Smooth muscle cell (in vitro differentiated cells): ENCODE measurements around the gene NANOS3. TPM values are rescaled to one million over a fixed set of nuclear protein-coding genes. Genes with fewer than 3 reads are reported as not detected.

Experiments used
- DNase-seq: peaks from one replicate; lab custom pipeline; 2025; ENCODE audit not compliant: unreplicated experiment; lab: John Stamatoyannopoulos, UW
- H2AFZ ChIP-seq: fragments of 200-600 bp; sonication (generic); 2 replicates; pipeline ENCODE4 v1.6.0; 2016; ENCODE audit warnings: antibody characterized with exemption, low read depth, mild to moderate bottlenecking
- H3F3A ChIP-seq: fragments of 200-600 bp; sonication (generic); 2 replicates; pipeline ENCODE4 v1.6.0; 2017; ENCODE audit warnings: antibody characterized with exemption, low read depth
- H3K27ac ChIP-seq: fragments of 200-600 bp; sonication (generic); 2 replicates; pipeline ENCODE4 v1.5.1; 2016; ENCODE audit warnings: low read depth, mild to moderate bottlenecking
- H3K27me3 ChIP-seq: fragments of 200-600 bp; sonication (generic); 2 replicates; pipeline ENCODE4 v1.6.1; 2016; ENCODE audit warnings: low read depth, mild to moderate bottlenecking
- H3K36me3 ChIP-seq: fragments of 200-600 bp; sonication (generic); 2 replicates; pipeline ENCODE4 v1.5.1; 2016; ENCODE audit warnings: low read depth
- H3K4me1 ChIP-seq: fragments of 200-600 bp; sonication (generic); 2 replicates; pipeline ENCODE4 v1.5.1; 2016; ENCODE audit warnings: low read depth
- H3K4me2 ChIP-seq: fragments of 200-600 bp; sonication (generic); 2 replicates; pipeline ENCODE4 v1.6.0; 2016; ENCODE audit warnings: mild to moderate bottlenecking
- H3K4me3 ChIP-seq: fragments of 200-600 bp; sonication (generic); 2 replicates; pipeline ENCODE4 v1.5.1; 2016; ENCODE audit warnings: mild to moderate bottlenecking
- H3K79me2 ChIP-seq: fragments of 200-600 bp; sonication (generic); 2 replicates; pipeline ENCODE4 v1.6.0; 2016; ENCODE audit warnings: low read depth, mild to moderate bottlenecking
- H3K9ac ChIP-seq: fragments of 200-600 bp; sonication (generic); 2 replicates; pipeline ENCODE4 v1.6.0; 2016; ENCODE audit warnings: low read depth
- H3K9me3 ChIP-seq: fragments of 200-600 bp; sonication (generic); replicated peaks from 2 replicates; pipeline ENCODE4 v1.5.1; 2016; ENCODE audit warnings: low read depth
- H4K20me1 ChIP-seq: fragments of 200-600 bp; sonication (generic); 2 replicates; pipeline ENCODE4 v1.6.0; 2016; ENCODE audit warnings: low read depth
- WGBS: methylation state at CpG from one replicate; pipeline ENCODE4 v1.1.7; 2016; ENCODE audit warnings: low lambda C conversion rate; 5-methylcytosine and 5-hydroxymethylcytosine counted together
- polyA plus RNA-seq: library from polyadenylated mRNA; unstranded; fragments of >200 nt; fragmentation: Nextera tagmentation; extraction: Ambion mirVana; gene quantifications from 2 replicates; pipeline ENCODE4 v1.2.1, GENCODE V29; 2016
- total RNA-seq: library from RNA; depleted of rRNA; stranded (reverse); fragments of >200 nt; gene quantifications from 2 replicates; pipeline ENCODE4 v1.2.3, GENCODE V29; 2014
- TF ChIP-seq, protein P1 (sequence below): fragments of 200-600 bp; sonication (generic); IDR thresholded peaks from 2 replicates; pipeline ENCODE4 v1.5.1; 2017; ENCODE audit warnings: borderline replicate concordance, mild to moderate bottlenecking, antibody characterized with exemption; ENCODE audit not compliant: insufficient read depth, poor library complexity, severe bottlenecking

Gene NANOS3
- total RNA-seq (not detected in 2 replicates), polyA plus RNA-seq (2.7 and 2.8 TPM in 2 replicates)

GRCh38 chr19:13876834-13877233, at the start of gene NANOS3:
TSS of gene NANOS3 (plus strand) at chr19:13877134. CDS start at chr19:13877249, 115 bp downstream.
- Histone ChIP-seq H4K20me1 (no peaks in the 10 kb centered on the region), H3K4me3 (no peak within 1 kb of the TSS), H3K27me3 (no peaks in the 10 kb centered on the region), H2AFZ (no peak within 1 kb of the TSS), H3K4me1 (peaks cover 14% of the 10 kb centered on the region), H3K27ac (no peak within 1 kb of the TSS), H3K9ac (no peak within 1 kb of the TSS), H3K79me2 (no peaks in the 10 kb centered on the region), H3K36me3 (no peaks in the 10 kb centered on the region), H3K4me2 (no peak within 1 kb of the TSS), H3F3A (peaks cover 1% of the 10 kb centered on the region), H3K9me3 (no peaks in the 10 kb centered on the region)
- WGBS: 83% methylated on average over 5 of the region's 5 CpGs
- TF ChIP-seq, protein P1, sequence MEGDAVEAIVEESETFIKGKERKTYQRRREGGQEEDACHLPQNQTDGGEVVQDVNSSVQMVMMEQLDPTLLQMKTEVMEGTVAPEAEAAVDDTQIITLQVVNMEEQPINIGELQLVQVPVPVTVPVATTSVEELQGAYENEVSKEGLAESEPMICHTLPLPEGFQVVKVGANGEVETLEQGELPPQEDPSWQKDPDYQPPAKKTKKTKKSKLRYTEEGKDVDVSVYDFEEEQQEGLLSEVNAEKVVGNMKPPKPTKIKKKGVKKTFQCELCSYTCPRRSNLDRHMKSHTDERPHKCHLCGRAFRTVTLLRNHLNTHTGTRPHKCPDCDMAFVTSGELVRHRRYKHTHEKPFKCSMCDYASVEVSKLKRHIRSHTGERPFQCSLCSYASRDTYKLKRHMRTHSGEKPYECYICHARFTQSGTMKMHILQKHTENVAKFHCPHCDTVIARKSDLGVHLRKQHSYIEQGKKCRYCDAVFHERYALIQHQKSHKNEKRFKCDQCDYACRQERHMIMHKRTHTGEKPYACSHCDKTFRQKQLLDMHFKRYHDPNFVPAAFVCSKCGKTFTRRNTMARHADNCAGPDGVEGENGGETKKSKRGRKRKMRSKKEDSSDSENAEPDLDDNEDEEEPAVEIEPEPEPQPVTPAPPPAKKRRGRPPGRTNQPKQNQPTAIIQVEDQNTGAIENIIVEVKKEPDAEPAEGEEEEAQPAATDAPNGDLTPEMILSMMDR: no peak
- DNase-seq: no peak

GRCh38 chr19:13827656-13828055, 49.3 kb upstream of the NANOS3 start:
- Histone ChIP-seq H3K27ac (no peak overlapping the region), H3K4me1 (no peaks in the 10 kb centered on the region), H3K4me2 (no peak overlapping the region), H3K36me3 (no peaks in the 10 kb centered on the region), H3K9me3 (no peaks in the 10 kb centered on the region), H3K27me3 (no peaks in the 10 kb centered on the region), H3K79me2 (no peaks in the 10 kb centered on the region), H2AFZ (no peak overlapping the region), H3K4me3 (no peak overlapping the region), H4K20me1 (peaks cover 86% of the 10 kb centered on the region), H3F3A (peaks cover 18% of the 10 kb centered on the region), H3K9ac (no peak overlapping the region)
- TF ChIP-seq, protein P1: no peak
- 90% methylated on average over 4 of the region's 4 CpGs for WGBS
- DNase-seq: no peak

- Histone ChIP-seq H3K36me3 (no peaks in the 10 kb centered on the region), H4K20me1 (peaks cover 97% of the 10 kb centered on the region)
- 96% methylated on average over 39 of the region's 47 CpGs for WGBS
Observed at GRCh38 chr19:13830114-13830740, 46.7 kb upstream of the NANOS3 start.

More at GRCh38 chr19:13830114-13830740, 46.7 kb upstream of the NANOS3 start:
- Histone ChIP-seq H3K4me3 (no peak overlapping the region), H3K4me1 (no peaks in the 10 kb centered on the region), H2AFZ (no peak overlapping the region), H3K9me3 (no peaks in the 10 kb centered on the region), H3K9ac (no peak overlapping the region), H3K27ac (no peak overlapping the region), H3K27me3 (no peaks in the 10 kb centered on the region), H3K79me2 (no peaks in the 10 kb centered on the region), H3F3A (peaks cover 38% of the 10 kb centered on the region), H3K4me2 (no peak overlapping the region)
- no peak for DNase-seq
- TF ChIP-seq, protein P1: no peak
